T-helper 2 cell treated with Interferon-gamma antibody and Interleukin-4, amounts not matched to agents 100 ng/mL and 5 ng/mL, for 36 hours (primary cell): Measurements from ENCODE around the gene RASAL2. TPM values are rescaled to one million over a fixed set of nuclear protein-coding genes. Genes with fewer than 3 reads are reported as not detected.
"Not testable (repeated sequence)": the region's sequence is repeated elsewhere in the genome, so short reads cannot be mapped to it uniquely, and the experiment has no call there.

Source experiments
- intact Hi-C: fragments of 100-400 bp; cut with micrococcal nuclease; formaldehyde crosslinking; loops from one replicate; pipeline ENCODE4 v1.15.1; 2023
- total RNA-seq: library from RNA; stranded (reverse); gene quantifications from 2 replicates; pipeline ENCODE4 v1.2.3, GENCODE V29; 2022

Gene RASAL2
- total RNA-seq, 1 donor from 2014 or later: 0.05 TPM

DNA sequence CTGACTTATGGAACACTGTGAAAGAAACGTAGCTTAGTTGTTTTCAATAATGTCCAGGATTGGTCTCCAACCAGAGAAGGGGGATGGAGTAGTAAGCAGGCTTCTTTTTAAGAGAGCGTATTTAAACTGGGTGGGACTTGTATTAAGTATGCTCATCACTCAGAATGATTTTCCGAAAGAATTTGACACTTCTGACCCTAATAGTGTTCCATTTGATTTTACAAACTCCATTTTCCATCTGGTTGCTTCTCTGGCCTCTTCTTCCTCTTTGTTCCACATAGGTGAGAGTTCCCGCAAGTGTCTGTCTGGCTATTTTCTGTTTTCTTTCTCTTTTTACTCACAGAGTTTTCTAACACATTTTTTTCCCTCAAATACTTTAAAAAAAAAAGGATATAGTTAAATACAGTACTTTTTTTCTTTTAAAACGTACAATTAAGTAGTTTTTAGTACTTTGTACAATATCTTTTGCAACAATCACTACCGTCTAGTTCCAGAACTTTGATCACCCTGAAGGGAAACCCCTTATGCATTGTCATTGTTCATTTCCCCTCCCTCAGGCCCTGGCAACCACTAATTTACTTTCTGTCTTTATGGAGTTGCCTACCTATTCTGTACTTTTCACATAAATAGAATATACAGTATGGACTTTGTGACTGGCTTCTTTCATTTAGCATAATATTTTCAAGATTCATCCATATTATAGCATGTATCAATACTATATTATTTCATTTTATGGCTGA lies 67.0 kb downstream of the RASAL2 start:
- intact Hi-C loops: no loop called here

- intact Hi-C loops: no loop called here
These were observed 67.6 kb downstream of the RASAL2 start for GRCh38 chr1:178161516-178161915.

DNA sequence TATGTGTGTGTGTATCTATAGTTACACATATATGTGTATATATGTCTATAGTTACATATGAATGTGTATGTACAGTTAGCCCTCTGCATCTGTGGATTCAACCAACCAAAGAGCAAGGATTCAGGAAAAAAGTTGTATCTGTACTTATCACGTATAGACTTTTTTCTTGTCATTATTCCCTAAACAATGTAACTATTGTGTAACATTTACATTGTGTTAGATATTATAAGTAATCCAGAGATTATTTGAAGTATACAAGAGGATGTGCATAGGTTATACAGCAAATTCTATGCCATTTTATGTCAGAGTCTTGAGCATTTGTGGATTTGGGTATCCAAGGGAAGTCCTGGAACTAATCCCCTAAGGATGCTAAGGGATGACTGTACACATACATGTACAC lies 71.3 kb downstream of the RASAL2 start:
- intact Hi-C loops: no loop called here

GRCh38 chr1:178166429-178167024 lies 72.6 kb downstream of the RASAL2 start:
- intact Hi-C loops: no loop called here

GRCh38 chr1:178168536-178168935 lies 74.6 kb downstream of the RASAL2 start:
- intact Hi-C loops: no loop called here

DNA sequence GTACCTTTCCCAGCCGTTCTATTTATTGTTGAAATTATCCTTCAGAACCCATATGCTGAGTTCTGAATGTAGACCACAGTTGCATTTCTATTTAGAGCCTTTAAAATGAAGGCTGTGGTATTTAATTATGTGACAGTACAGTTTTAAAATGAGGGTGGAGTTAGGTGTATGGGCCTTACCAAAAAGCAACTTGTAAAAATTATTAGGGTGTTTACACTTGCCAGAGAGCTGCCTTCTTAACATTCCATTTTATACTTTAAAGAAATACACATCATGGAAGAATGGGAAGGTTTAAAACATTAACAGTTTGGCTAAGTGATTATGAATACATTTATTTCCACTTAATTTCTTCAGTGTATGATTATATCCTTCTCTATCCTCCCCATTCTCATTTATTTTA lies 75.7 kb downstream of the RASAL2 start:
- intact Hi-C loops: no loop called here

- intact Hi-C loops: no loop called here
These were observed 79.0 kb downstream of the RASAL2 start for GRCh38 chr1:178172939-178173338.

GRCh38 chr1:178174539-178174938 lies 80.6 kb downstream of the RASAL2 start:
- intact Hi-C loops: no loop called here

GRCh38 chr1:178180405-178180804 lies 86.5 kb downstream of the RASAL2 start:
- intact Hi-C loops: no loop called here

DNA sequence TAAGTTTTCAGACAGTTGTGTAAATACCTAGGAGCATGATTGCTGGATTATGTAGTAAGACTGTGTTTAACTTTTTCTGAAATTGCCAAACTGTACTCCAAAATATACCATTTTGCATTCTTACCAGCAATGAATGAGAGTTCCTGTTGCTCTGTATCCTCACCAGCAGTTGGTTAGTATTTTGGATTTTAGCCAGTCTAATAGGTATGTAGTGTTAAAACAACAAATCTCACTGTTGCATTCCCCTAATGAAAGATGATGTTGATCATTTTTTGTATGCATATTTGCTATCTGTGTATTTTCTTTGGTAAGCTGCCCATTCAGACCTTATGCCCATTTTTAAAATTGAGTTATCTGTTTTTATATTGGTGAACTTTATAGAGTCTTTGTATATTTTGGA lies 89.9 kb downstream of the RASAL2 start:
- intact Hi-C loops: no loop called here

GRCh38 chr1:178188306-178188705 lies 94.4 kb downstream of the RASAL2 start:
- intact Hi-C loops: no loop called here

GRCh38 chr1:178189814-178190213 lies 95.9 kb downstream of the RASAL2 start:
- intact Hi-C loops: no loop called here

GRCh38 chr1:178190881-178191280 lies 97.0 kb downstream of the RASAL2 start:
- intact Hi-C loops: no loop called here

- intact Hi-C loops: no loop called here
These were observed 98.8 kb downstream of the RASAL2 start for GRCh38 chr1:178192686-178193085.

GRCh38 chr1:178196631-178197030 lies 102.7 kb downstream of the RASAL2 start:
- intact Hi-C loops: no loop called here

DNA sequence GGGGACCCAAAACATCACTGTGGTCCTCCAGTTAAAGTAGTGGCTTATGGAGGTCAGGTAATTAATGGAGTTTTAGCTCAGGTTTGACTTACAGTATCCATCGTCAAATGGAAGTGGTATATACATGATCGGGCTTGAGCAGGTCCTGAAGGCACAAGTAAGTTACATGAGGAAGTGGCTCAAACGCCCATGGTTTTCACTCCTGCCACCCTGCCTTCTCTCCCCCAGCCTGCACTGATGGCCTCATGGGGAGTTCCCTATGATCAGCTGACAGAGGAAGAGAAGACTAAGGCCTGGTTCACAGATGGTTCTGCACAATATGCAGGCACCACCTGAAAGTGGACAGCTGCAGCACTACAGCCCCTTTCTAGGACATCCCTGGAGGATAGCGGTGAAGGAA lies 108.2 kb downstream of the RASAL2 start:
- intact Hi-C loops: not testable (repeated sequence)

GRCh38 chr1:178202546-178202945 lies 108.6 kb downstream of the RASAL2 start:
- intact Hi-C loops: not testable (repeated sequence)

- intact Hi-C loops: not testable (repeated sequence)
These were observed 114.5 kb downstream of the RASAL2 start for GRCh38 chr1:178208269-178208856.

DNA sequence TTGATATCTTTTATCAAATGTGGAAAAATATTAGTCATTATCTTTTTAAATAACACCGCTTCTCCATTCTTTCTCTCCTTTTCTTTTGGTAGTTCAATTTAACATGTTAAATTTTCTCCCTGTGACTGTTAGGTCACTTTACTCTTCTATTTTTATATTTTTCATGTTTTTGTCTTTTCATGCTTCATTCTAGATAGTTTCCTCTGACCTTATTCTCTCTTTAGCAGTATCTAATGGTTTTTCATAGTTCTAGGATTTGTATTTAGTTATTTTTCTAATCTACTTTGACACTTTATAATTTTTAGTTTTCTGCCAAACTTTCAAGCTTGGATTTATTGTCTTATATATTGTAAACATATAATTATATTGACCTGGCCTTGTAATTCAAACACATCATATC lies 116.0 kb downstream of the RASAL2 start:
- intact Hi-C loops: no loop called here

DNA sequence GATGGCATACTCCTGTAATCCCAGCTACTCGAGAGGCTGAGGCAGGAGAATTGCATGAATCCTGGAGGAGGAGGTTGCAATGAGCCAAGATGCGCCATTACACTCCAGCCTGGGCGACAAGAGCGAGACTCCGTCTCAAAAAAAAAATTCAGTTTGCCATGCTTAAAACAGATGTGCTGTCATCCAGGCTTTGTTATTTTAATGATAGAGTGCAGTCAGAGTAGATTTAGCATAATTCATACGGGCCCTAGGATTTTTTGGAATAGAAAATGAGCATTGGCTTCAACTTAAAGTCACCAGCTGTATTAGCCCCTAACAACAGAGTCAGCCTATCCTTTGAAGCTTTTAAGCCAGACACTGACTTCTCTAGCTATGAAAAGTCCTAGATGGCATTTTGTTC lies 124.6 kb downstream of the RASAL2 start:
- intact Hi-C loops: no loop called here

DNA sequence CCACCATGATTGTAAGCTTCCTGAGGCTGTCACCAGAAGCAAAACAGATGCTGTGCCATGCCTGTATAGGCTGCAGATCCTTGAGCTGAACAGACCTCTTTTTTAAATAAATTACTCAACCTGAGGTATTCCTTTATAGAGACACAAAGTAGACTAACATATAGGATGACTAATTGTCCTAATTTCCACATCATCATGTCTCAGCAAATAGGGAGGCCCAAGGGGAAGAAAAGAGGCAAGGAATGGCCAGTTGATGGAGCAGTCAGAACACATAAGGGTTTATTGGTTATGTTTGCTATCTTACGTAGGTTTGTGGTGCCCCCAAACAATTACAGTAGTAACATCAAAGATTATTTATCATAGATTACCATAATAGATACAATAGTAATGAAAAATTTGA lies 126.2 kb downstream of the RASAL2 start:
- intact Hi-C loops: no loop called here

- intact Hi-C loops: no loop called here
These were observed 129.4 kb downstream of the RASAL2 start for GRCh38 chr1:178223289-178223688.

- intact Hi-C loops: no loop called here
These were observed 130.5 kb downstream of the RASAL2 start for GRCh38 chr1:178224358-178224757.
